CD4-positive, alpha-beta T cell treated with Interleukin-6 at 100 ng/mL for 8 hours (primary cell): ENCODE results near the gene PGA3.
"Not testable (repeated sequence)": the region's sequence is repeated elsewhere in the genome, so short reads cannot be mapped to it uniquely, and the experiment has no call there.

ENCODE experiments used
- DNase-seq: peaks from one replicate; pipeline ENCODE4 v3.0.0-alpha.2; 2020; ENCODE audit warnings: mixed read lengths, low spot score

The PGA3 gene

DNA sequence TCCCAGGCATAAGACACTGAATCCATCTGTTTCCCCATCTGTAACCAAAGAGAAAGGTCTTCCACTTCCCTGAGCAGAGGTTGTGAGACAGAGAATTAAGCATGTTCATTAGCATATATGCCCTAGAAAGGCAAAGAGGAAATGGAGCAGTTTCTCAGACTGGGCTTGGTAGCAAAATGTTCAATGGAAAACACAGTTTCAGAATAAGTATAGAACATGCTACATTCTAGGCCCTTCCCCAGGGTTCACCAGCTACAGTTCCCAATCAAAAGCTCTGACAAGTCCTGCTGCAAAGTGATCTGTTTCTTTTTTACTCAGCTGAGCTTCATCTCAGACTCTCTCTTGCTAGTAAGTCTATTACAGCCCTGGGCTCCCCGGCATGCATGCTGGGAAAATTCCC is 49.0 kb downstream of the PGA3 start:
- not testable (repeated sequence) for DNase-seq

DNA sequence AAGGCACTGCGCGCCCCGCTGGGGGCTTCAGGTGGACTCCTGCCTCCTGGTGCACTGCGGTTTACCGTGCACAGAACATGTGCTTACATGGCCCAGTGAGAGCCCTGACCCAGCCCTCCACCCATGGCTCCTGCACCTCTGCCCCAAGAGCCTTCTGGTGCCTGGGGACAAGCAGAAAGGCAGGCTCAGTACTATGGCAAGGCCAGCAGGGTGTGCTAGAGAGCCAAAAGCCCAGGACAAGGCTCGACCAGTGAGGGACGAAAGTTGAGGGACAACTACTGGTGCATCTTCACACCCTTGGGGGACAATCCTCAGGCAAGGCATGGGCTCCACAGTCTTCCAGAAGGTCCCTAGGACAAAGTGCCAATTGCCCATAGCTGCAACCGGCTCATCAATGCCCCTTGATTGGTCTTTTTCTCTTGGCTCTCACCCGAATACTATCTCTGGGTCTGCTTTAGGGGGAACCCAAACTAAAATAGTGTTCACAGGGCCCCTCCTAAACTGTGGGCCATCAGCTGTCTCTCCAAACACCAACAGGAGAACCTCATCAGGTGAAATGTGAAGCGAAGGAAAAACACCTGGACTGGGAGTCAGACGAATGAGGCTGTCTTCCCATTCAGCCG is 51.2 kb downstream of the PGA3 start:
- peak; percentile 38 for DNase-seq

- DNase-seq = no peak
Observed at GRCh38 chr11:61256710-61257482, 53.6 kb downstream of the PGA3 start.

DNA sequence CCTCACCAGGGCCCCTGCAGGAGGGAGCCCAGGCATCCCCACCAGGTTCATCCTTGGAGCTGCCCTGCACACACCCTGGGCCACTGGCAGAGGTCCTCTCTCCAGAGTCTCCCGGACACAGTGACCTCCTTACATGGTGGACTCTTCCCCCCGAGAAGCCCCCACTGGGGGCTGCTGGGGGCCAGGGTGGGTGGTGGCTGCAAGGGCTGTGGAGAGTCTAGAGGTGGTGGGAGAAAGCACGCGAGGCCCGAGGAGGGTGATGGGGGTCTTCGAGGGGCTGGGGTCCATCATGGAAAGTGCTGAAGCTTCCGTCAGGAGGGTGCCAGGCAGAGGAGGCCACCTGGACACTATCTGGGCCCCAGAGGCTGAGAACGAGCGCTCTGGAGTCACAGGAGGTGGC is 55.2 kb downstream of the PGA3 start:
- no peak for DNase-seq

- no peak for DNase-seq
Observed at GRCh38 chr11:61259363-61259762, 56.0 kb downstream of the PGA3 start.
